Stimulated activated naive CD4-positive, alpha-beta T cell treated with Interleukin-2 at 50 U/mL for 16 hours (primary cell): ENCODE measurements around the gene NPHP3.

Source experiments
- DNase-seq: peaks from one replicate; lab custom pipeline; 2025; lab: John Stamatoyannopoulos, UW

The NPHP3 gene

DNA sequence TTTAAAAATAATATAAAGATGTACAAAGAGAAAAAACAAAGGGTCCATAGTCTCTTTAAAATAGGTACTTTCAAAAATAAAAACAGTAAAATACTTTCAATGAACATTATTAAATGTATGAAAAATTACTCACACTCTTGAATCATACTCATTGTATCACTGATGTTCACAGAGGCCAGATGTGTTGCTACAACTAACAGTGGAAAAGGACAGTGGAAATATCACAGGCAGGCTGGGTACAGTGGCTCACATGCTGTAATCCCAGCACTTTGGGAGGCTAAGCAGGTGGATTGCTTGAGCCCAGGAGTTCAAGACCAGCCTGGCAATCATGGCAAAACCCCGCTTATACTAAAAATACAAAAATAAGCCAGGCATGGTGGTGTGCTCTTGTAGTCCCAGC lies 26.8 kb downstream of the NPHP3 start:
- no peak for DNase-seq

DNA sequence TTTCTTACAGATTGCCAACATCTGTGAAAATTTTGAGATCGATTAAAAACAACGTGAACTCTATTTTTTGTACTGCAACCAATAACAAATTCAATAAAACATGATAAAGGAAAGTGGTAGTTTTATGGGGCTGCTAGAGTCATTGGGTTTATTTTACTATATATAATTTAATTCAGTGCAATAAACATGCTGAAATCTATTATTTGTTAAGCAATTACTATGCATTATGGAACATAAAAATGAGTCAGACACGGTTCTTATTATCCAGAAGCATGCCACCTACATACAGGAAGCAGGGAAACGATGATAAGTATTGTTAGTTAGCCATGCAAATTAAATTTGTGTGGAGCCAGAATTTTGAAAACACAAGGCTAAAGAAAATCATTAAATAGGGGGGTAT lies 27.2 kb downstream of the NPHP3 start:
- no peak for DNase-seq

DNA sequence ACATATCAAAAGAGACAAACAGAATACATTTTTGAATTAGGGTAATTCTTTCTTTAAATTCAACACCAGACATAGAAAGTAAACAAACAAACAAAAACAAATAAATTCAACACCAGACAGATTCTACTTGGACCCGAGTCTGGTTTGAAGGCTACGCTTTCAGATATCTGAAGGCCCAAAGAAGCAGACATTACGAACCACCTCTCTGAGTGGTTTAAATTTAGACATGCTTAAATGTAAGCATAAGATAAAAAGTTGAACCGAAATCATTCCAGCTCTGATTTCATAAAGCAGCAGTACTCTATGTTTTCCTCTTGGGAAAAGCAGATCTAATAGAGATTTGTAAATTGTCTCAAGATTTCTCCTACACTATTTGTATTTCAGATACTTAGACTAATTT lies 32.2 kb downstream of the NPHP3 start:
- no peak for DNase-seq

DNA sequence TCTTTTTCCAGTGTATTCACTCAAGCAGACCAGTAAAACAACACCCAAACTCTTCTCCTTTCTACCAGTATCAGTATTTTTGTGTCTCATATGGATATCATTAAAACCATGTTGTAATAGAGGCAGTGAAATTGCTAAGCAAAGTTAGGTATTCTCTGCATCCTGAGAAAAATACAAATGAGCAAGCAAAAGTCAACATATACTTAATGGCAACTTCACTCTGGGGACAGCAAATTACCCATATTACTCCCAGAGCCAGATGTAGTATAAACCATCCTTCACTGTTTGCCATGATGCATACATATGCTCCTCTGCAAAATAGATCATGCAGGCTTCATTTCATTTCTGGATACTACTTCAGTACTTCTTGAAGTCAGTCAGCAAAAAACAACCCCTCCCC lies 40.0 kb downstream of the NPHP3 start:
- no peak for DNase-seq

DNA sequence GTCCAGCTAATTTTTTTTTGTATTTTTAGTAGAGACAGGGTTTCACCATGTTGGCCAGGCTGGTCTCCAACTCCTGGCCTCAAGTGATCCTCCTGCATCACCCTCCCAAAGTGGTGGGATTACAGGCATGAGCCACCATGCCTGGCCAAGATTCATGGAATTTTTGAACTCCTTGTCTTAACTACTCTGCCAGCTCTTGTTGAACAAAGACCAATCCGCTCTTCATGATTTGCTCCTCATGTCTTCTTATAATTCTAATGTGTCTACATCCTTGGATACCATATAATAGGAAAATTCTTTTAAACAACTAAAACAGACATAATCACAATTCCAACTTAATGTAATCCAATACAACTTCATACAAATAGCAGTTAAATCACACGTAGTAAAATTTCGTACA lies 40.8 kb downstream of the NPHP3 start:
- no peak for DNase-seq

DNA sequence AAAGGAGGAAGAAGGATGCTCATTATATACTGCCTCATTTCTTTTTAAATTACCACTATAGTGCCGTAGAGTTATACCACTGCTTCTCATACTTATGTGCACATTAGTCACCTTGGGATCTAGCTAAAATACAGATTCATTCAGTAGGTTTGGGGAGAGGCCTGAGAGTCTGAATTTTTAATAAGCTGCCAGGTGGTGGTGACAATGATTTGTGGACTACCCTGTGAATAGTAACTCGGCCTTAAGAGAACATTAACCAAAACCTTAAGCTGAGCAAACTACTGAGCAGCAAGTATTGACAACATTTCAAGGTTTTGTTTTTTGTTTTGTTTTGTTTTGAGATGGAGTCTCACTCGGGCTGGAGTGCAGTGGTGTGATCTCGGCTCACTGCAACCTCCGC lies 42.3 kb downstream of the NPHP3 start:
- DNase-seq: no peak

DNA sequence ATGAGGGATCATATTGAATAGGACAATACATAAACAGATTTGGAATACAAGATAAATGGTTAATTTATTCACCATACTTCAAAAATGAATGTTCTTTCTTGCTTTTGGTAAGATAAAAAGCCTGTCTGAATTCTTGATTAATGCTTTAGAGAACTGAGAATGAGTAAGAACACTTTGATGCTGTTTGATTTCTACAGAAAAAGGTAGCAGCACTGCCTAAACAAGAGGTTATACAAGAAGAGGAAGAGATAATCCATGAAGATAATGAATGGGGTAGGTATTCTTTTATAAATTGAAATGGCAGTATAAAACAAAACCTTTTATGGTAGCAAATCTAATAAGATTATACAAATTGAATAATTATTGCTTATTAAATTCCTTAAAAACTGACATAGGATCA lies 46.8 kb downstream of the NPHP3 start:
- no peak for DNase-seq

DNA sequence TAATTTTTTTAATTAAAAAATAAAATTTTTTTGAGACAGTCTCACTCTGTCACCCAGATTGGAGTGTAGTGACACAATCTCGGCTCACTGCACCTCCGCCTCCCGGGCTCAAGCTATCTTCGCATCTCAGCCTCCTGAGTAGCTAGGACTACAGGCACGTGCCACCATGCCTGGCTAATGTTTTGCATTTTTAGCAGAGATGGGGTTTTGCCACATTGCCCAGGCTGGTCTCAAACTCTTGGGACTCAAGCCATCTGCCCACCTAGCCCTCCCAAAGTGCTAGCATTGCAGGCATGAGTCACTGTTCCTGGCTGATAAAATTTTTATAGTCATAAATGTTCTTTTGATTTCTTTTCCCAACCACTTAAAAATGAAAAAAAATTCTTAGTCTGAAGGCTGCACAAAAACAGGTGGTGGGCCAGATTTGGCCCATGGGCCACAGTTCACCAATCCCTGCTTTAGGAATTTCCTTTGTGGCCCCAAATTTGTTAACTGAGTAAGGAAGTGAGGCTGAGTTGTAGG lies 52.9 kb downstream of the NPHP3 start:
- DNase-seq: no peak

DNA sequence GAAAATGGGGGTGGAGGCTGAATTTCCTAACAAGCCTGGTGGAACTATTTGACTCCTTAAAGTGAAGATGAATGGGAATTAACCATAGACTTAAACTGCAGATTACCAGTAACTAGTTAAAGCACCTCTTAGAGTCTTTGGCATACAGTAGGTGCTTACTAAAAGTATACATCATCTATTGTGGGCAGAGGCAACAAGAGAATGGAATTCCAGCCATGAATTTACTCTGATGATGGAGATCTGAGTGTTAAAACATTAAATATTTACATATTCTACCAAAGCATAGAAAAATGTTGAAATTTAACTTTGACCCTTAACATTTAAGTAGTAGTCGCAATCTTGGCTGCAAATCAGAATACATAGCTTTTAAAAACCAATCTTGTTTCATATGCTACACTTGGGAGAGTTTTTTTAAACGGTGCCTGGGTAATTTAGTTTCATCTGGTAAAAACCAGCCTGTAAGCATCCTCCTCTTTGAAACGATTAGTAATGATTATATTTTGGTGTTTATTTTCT lies 56.9 kb downstream of the NPHP3 start:
- DNase-seq: no peak

DNA sequence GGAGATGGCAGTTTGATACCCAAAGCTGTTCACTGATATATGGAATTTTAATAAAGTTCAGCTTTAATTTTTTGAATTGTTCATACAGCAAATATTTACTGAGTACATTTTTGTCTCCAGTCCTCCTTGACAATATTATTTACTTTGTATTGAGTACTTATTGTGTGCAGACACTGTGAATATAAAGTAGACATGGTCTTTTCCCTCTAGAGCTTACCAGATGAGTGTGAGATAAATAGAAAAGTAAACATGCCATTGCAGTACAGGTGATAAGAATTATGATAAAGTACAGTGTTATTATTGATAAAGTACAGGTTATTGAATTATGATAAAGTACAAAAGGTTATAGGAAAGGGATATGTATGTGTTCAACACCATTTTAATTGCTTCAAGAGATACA lies 60.0 kb downstream of the NPHP3 start:
- no peak for DNase-seq

DNA sequence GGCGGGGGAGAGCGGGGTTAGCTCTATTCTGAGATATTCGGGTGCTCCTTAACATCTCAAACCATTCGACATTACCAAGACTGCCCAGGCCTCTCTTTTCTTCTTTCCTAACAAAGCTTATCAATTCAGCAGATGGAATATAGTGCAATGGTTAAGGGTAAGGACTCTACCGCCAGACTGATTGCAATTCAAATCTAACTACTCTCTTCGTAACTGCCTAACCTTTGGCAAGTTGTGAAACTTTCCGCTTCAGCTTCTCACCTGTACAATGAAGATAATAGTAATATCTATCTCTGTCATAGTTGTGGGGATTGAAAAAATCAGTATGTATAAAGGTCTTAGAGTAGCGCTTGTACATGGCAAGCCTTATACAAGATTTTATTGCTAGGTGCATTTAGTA lies 61.1 kb downstream of the NPHP3 start:
- DNase-seq: no peak

DNA sequence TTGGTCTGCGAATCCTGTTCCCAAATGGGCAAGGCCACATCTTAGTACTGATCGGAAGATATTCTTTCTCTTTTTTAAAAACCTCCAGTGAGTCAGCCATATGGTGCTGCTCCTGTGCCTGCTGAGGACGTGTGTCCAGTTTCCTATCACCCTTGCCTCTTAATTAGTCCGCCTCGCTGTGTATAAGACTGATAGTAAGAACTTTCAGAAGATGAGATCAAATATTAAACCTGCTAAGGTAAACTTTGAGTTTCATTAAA lies 61.5 kb downstream of the NPHP3 start:
- no peak for DNase-seq

DNA sequence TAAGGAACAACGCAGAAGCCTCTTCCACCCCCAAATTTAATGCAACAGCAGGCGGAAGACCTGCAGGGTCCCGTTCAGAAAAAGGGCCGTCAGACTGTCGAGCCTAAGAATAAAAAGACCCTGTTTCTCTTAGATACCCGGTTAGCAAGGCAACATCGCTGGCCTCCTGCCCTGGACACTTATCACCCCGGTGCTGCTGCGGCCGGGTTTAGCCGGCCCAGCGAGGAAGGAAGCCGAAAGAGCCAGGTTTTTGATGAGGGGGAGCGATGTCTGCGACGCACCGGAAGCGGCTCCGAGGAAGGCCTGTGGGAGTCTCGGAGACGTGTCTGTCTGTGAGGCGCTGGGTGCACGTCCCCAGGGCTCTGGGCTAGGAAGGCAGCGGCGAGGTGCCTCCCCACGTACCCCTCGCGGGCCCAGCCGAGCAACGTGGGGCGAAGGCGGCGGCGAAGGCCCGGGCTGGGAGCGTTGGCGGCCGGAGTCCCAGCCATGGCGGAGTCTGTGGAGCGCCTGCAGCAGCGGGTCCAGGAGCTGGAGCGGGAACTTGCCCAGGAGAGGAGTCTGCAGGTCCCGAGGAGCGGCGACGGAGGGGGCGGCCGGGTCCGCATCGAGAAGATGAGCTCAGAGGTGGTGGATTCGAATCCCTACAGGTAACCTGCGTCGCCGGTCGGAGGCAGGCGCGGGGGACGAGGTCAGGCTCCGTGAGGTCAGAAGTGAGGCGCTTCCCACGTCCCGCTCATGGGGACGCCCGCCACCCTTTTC lies 62.0 kb downstream of the NPHP3 start, which contains the start of gene UBA5:
Gene UBA5 (plus strand): TSS at position 278 of the 759 bp plus-strand sequence. CDS start 209 bp downstream, at position 487.
- peak; percentile 75 for DNase-seq

DNA sequence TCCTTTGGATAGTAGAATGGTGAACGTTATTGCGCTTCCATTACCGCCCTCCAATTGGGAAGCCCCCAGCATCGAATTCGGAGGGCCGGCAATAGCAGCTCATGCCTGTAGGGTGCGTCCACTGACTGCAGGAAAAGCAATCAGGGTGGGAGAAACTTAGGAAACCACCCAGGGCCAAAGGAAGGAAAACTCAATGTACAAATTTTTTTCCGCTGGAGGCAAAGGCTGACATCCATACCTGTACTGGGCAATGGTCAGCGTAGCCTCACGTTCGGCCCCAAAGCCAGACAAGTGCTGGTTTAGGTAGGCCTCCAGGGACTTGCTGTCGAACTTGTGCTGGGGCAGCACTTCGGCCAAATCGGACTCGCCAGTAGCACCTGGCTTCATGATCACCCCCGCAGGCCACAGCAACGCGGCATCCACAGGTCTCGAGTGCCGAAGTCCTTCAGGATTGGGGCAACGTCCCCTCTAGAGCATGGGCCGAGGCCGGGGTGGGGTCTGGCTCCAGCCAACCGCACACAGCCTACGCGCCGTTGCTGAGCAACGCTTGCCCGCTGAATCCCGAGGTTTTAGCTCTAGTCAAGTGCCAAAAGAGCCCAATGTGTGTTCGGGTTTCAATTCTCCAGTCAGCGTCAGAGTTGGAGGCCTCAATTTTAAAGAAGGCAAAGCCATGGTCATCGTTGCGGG lies 62.7 kb downstream of the NPHP3 start, which contains the start of gene ACAD11:
Gene ACAD11 (minus strand): TSS at position 445 of the 687 bp plus-strand sequence. CDS start 58 bp downstream, at position 387.
- DNase-seq: peak; percentile 24

DNA sequence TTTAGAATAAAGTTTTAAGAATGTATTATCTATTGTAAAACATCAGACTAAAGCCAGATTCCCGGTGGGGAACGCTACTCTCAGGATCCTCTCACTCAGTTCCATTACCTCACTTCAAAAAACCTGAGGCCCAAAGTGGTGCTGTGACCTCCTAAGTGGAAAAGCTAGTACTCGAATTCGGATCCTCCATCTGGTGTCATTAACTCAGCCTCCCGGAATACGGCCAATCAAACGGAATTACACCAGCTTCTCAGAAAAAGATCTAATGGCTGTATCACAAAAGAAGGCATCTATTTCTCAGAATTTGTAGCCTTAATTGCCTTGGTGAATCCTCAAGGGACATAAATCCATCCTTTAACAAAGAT lies 63.2 kb downstream of the NPHP3 start:
- DNase-seq: no peak

DNA sequence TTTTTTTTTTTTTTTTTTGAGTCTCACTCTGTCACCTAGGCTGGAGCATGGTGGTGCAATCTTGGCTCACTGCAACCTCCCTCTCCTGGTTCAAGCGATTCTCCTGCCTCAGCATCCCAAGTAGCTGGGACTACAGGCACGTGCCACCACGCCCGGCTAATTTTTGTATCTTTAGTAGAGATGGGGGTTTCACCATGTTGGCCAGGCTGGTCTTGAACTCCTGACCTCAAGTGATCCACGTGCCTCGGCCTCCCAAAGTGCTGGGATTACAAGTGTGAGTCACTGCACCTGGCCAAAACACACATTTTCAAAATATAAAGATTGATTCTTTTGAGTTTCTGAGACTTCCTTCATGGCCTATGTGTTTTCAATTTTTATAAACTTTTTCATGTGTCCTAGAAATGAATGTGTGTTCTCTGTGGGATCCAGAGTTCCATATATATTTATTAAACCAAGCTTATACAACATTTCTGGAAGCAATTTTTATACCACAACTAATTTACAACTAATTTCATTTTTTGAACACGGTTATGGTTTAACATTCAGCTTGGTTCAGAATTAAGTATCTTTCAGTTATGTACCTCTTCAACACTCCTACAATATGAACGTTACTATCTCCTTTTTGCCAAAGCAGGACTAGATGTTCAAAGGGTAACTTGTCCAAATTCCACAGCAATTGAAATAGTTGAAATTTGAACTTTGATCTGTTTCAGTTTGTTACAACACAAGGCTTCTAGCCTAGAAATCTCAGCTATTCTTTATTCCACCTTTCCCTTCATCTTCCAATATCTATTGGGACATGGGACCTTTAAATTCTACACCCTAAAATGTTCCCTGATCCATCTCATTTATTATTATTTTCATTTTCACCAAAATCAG lies 64.1 kb downstream of the NPHP3 start:
- no peak for DNase-seq

DNA sequence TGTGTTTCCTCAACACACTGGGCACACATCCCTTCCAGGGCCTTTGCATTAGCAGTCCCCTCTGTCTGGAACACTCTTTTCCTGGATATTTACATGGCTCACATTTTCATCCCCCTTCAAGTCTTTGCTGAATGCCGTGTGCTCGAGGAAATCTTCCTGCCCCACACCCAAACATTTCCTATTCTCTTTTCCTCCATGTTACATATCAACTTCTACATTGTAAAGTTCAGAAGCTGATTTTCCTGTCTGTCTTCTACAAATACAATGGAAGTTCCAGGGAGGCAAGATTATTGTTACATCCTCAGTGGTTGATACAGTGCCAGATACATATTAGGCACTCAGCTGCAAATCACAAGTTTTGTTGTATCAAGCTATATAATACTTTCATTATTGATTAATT lies 66.7 kb downstream of the NPHP3 start:
- DNase-seq: no peak

DNA sequence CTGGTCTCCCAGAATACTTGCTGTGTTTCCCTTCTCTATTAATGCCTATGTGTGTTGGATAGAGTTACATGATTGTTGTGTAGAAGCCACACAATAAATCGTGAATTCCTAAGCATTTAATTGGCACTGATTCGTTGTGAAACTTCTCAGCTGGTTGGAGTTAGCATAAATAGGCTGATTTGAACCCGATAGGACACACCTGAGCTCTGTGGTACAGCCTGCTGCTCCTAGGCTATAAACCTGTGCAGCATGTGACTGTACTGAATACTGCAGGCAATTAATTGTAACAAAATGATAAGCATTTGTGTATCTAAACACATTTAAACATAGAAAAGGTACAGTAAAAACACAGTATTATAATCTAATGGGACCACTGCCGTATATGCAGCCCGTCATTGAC lies 67.5 kb downstream of the NPHP3 start:
- DNase-seq: no peak

DNA sequence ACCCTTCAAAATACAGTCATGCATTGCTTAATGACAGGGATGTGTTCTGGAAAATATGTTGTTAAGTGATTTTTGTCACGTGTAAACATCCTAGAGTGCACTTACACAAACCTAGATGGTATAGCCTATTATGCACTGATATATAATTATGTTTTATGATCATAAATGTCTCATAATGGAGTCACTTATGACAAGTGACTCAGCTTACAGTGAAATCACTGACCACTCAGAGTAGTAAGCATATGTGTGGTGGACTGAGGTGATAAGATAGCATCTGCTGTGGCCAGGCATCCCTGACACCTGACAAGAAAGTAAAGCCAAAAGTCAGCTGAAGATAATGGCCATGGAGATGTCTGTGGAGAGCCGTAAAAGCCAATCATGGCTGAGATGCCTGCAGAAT lies 68.0 kb downstream of the NPHP3 start:
- DNase-seq: no peak

DNA sequence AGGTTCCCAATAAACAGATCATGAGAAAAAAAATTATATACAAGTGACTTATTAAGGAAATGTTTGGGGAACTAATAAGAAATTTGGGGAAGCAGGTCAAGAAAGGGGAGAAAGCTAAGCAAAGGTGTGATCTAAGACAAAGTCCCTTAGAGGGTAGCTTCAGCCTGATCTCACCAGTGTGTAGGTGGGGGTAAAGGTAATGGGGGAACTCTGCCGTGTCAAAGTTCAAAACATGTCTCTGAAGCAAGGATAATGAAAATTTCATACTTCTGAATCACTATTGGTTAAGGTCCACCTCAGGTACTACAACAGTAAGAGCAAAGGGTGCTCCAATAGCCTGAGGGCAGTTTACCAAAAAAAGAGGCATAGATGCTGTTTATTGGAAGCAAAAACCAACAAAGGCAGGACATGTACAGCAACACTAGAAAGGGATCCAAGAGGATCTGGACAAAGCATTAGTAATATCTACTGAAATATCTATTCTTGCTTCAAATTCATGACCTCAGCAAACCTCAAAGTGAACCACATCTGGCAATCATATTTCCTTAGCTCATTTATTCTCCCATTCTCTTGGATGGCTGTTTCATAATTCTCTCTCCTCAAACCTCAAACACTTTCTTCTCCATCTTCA lies 69.5 kb downstream of the NPHP3 start:
- DNase-seq: no peak

DNA sequence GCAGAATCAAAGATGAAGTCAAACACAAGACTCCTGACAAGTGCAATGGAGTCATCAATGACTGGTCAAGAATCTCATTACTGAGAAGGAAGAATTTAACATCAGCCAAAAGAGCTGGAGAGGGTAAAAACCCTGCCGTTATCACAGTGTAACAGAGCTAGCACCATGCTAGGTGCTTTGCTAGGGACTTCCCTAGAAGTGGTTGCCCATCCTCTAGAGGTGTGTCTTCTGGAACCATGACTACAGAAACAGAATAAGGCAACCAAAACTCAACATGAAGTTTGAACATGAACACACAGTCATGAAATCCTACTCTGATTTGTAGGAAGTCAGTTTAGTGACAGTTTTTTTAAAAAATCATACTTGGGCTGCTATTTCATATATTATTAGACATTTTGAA lies 72.1 kb downstream of the NPHP3 start:
- DNase-seq: no peak

DNA sequence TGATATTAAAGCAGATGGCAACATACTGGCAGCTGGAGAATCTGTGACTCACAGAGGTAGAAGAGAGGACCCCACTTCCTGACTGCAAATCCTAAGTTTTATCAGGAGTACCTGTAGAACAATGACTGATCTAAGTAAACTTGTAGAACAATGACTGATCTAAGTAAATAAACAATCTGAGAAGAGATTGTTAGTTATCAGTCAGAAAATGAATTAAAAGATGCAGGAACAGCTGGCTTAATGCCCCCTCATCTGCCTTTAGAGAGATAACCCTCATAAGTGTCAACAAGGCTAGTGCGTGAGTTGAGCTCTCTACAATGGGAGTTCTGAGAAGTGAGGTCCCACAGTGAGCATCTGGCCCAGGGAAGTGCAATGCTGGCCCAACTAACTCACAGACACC lies 77.2 kb downstream of the NPHP3 start:
- no peak for DNase-seq
